Right atrium auricular region (tissue), 2 donors: ENCODE results near the gene TENT4A. TPM values are rescaled to one million over a fixed set of nuclear protein-coding genes. Genes with fewer than 3 reads are reported as not detected.

ENCODE experiments used
- DNase-seq: peaks from one replicate; pipeline ENCODE4 v3.0.0-alpha.2; 2019; ENCODE audit warnings: low spot score
- H3K27ac ChIP-seq, 2 donors: fragments of 200-600 bp; sonication (generic); 1 replicate in 1 of 2; 2 replicates in 1 of 2; pipeline ENCODE4 v1.5.1; 2016 to 2019
- H3K27me3 ChIP-seq, 2 donors: fragments of 200-600 bp; sonication (generic); one replicate each; pipeline versions ENCODE4 v1.5.1 to v1.6.0; 2017 to 2019
- H3K36me3 ChIP-seq: fragments of 200-600 bp; sonication (generic); one replicate; pipeline ENCODE4 v1.5.1; 2016
- H3K4me1 ChIP-seq, 2 donors: fragments of 200-600 bp; sonication (generic); one replicate each; pipeline versions ENCODE4 v1.5.1 to v1.6.0; 2017 to 2019
- H3K4me3 ChIP-seq, 2 donors: fragments of 200-600 bp; sonication (generic); 1 replicate in 1 of 2; 2 replicates in 1 of 2; pipeline ENCODE4 v1.5.1; 2017 to 2019; ENCODE audit warnings: mild to moderate bottlenecking in 1 of 2, moderate library complexity in 1 of 2
- H3K9me3 ChIP-seq, 2 donors: fragments of 200-600 bp; sonication (generic); one replicate each; pipeline ENCODE4 v1.5.1; 2019
- CTCF ChIP-seq, 2 donors: fragments of 200-600 bp; sonication (generic); IDR thresholded peaks; one replicate each; pipeline ENCODE4 v1.5.1; 2019; ENCODE audit warnings: antibody characterized with exemption in 2 of 2
- total RNA-seq, 2 donors: library from RNA; depleted of rRNA; stranded (reverse); fragments of >200 nt; gene quantifications; one replicate each; pipeline ENCODE4 v1.1.0, GENCODE V29; 2016

Gene TENT4A
- total RNA-seq, 2 donors from 2014 or later = 7.3 to 14.9 TPM

GRCh38 chr5:6674421-6674820, 38.8 kb upstream of the TENT4A start:
- Histone ChIP-seq H3K9me3 (peaks cover 0 to 7% of the 10 kb centered on the region in 2 donors), H3K36me3 (no peaks in the 10 kb centered on the region), H3K4me1 (no peaks in the 10 kb centered on the region), H3K4me3 (no peak overlapping the region), H3K27me3 (no peaks in the 10 kb centered on the region), H3K27ac (no peak overlapping the region)
- no peak for TF ChIP-seq CTCF (IDR thresholded peaks at IDR 0.05)
- no peak for DNase-seq

- no peaks in the 10 kb centered on the region for H3K36me3 ChIP-seq
- no peaks in the 10 kb centered on the region for H3K4me1 ChIP-seq
- TF ChIP-seq CTCF (IDR thresholded peaks at IDR 0.05) = no peak
- H3K4me3 ChIP-seq = no peak overlapping the region
- peaks cover 0 to 7% of the 10 kb centered on the region in 2 donors for H3K9me3 ChIP-seq
- no peak overlapping the region for H3K27ac ChIP-seq
- DNase-seq = no peak
- no peaks in the 10 kb centered on the region for H3K27me3 ChIP-seq
Observed at GRCh38 chr5:6674886-6675285, 38.3 kb upstream of the TENT4A start.

GRCh38 chr5:6675784-6676491, 37.3 kb upstream of the TENT4A start:
- no peak for TF ChIP-seq CTCF (IDR thresholded peaks at IDR 0.05)
- H3K4me3 ChIP-seq = no peak overlapping the region
- H3K4me1 ChIP-seq = no peaks in the 10 kb centered on the region

GRCh38 chr5:6676702-6677101, 36.5 kb upstream of the TENT4A start:
- Histone ChIP-seq H3K27me3 (no peaks in the 10 kb centered on the region), H3K27ac (no peak overlapping the region), H3K9me3 (peaks cover 0 to 7% of the 10 kb centered on the region in 2 donors), H3K4me3 (no peak overlapping the region), H3K4me1 (no peaks in the 10 kb centered on the region), H3K36me3 (no peaks in the 10 kb centered on the region)
- DNase-seq = no peak
- no peak for TF ChIP-seq CTCF (IDR thresholded peaks at IDR 0.05)

More at GRCh38 chr5:6675784-6676491, 37.3 kb upstream of the TENT4A start:
- Histone ChIP-seq H3K27me3 (no peaks in the 10 kb centered on the region), H3K9me3 (peaks cover 0 to 7% of the 10 kb centered on the region in 2 donors), H3K36me3 (no peaks in the 10 kb centered on the region), H3K27ac (no peak overlapping the region)
- DNase-seq = no peak

- Histone ChIP-seq H3K36me3 (no peaks in the 10 kb centered on the region), H3K27ac (no peak overlapping the region), H3K9me3 (no peaks in the 10 kb centered on the region), H3K4me1 (no peaks in the 10 kb centered on the region), H3K27me3 (no peaks in the 10 kb centered on the region), H3K4me3 (no peak overlapping the region)
- DNase-seq = no peak
- TF ChIP-seq CTCF (IDR thresholded peaks at IDR 0.05) = no peak
Observed at GRCh38 chr5:6678385-6678784, 34.8 kb upstream of the TENT4A start.

- Histone ChIP-seq H3K4me1 (no peaks in the 10 kb centered on the region), H3K9me3 (no peaks in the 10 kb centered on the region), H3K27ac (no peak overlapping the region), H3K36me3 (no peaks in the 10 kb centered on the region), H3K27me3 (no peaks in the 10 kb centered on the region), H3K4me3 (no peak overlapping the region)
- no peak for TF ChIP-seq CTCF (IDR thresholded peaks at IDR 0.05)
- DNase-seq = no peak
Observed at GRCh38 chr5:6680922-6681321, 32.3 kb upstream of the TENT4A start.
